Caco-2 (cell line): ENCODE measurements around the gene C5orf15. TPM values are rescaled to one million over a fixed set of nuclear protein-coding genes. Genes with fewer than 3 reads are reported as not detected.

ENCODE experiments used
- BruUV-seq: library from RNA; stranded (reverse); fragments of 400-500 nt; replicated peaks from 2 replicates; lab custom pipeline; 2021; lab: Mats Ljungman, UMichigan
- CTCF ChIA-PET: fragments of 300-600 bp; sonication (Branson Sonifier 250); formaldehyde crosslinking; loops from one replicate; lab custom pipeline; 2022; ENCODE audit warnings: antibody characterized with exemption; lab: Charles Lee
- POLR2A ChIA-PET: fragments of 300-600 bp; sonication (Branson Sonifier 250); formaldehyde crosslinking; loops from one replicate; lab custom pipeline; 2022; ENCODE audit warnings: antibody characterized with exemption; lab: Charles Lee
- DNase-seq, 2 experiments: peaks; one replicate each; pipeline versions ENCODE4 v3.0.0 to v3.0.0-alpha.2; 2020 to 2022
- H3K27me3 ChIP-seq: replicated peaks from 2 replicates; pipeline ENCODE4 v1.6.0; 2011; ENCODE audit warnings: low read length; ENCODE audit not compliant: control insufficient read depth, insufficient read depth
- H3K36me3 ChIP-seq: 2 replicates; pipeline ENCODE4 v1.5.1; 2011; ENCODE audit warnings: low read length; ENCODE audit not compliant: control insufficient read depth, insufficient read depth
- H3K4me1 ChIP-seq: fragments of 250-450 bp; sonication (Bioruptor Pico); 2 replicates; pipeline ENCODE4 v1.5.1; 2020; ENCODE audit warnings: mild to moderate bottlenecking
- H3K4me3 ChIP-seq: 2 replicates; pipeline ENCODE4 v1.5.1; 2011; ENCODE audit warnings: low read depth, mild to moderate bottlenecking, control low read depth, low read length
- H3K9me3 ChIP-seq: fragments of 250-450 bp; sonication (Bioruptor Pico); 2 replicates; pipeline ENCODE4 v1.5.1; 2020; ENCODE audit warnings: mild to moderate bottlenecking, moderate library complexity
- H3K27ac Mint-ChIP-seq: one replicate; pipeline ENCODE4 v1.8.0; 2022; ENCODE audit warnings: mixed read lengths; ENCODE audit not compliant: unreplicated experiment
- H3K27me3 Mint-ChIP-seq: one replicate; pipeline ENCODE4 v1.8.0; 2022; ENCODE audit warnings: mixed read lengths; ENCODE audit not compliant: insufficient read depth, unreplicated experiment
- H3K36me3 Mint-ChIP-seq: one replicate; pipeline ENCODE4 v1.8.0; 2022; ENCODE audit warnings: mild to moderate bottlenecking, mixed read lengths; ENCODE audit not compliant: insufficient read depth, unreplicated experiment
- H3K4me1 Mint-ChIP-seq: one replicate; pipeline ENCODE4 v1.8.0; 2022; ENCODE audit warnings: low read depth, mixed read lengths; ENCODE audit not compliant: unreplicated experiment
- H3K4me3 Mint-ChIP-seq: one replicate; pipeline ENCODE4 v1.8.0; 2022; ENCODE audit warnings: mild to moderate bottlenecking, moderate library complexity, mixed read lengths; ENCODE audit not compliant: unreplicated experiment
- H3K9me3 Mint-ChIP-seq: one replicate; pipeline ENCODE4 v1.8.0; 2022; ENCODE audit warnings: mixed read lengths; ENCODE audit not compliant: unreplicated experiment
- CTCF ChIP-seq, 2 experiments: fragments of 200-600 bp in 1 of 2; IDR thresholded peaks; 1 replicate in 1 of 2; 2 replicates in 1 of 2; pipeline versions ENCODE4 v1.5.1 to v1.8.0; 2011 to 2022; ENCODE audit warnings: antibody characterized with exemption in 1 of 2, control low read depth in 1 of 2, inconsistent platforms in 1 of 2, low read depth in 1 of 2, low read length in 1 of 2, mild to moderate bottlenecking in 1 of 2, moderate library complexity in 1 of 2; ENCODE audit not compliant: insufficient read depth in 1 of 2, severe bottlenecking in 1 of 2, unreplicated experiment in 1 of 2
- intact Hi-C: fragments of 100-400 bp; cut with micrococcal nuclease; formaldehyde crosslinking; loops from one replicate; pipeline ENCODE4 v1.10.0; 2022; ENCODE audit not compliant: unreplicated experiment
- total RNA-seq: library from RNA; stranded (reverse); gene quantifications from 2 replicates; pipeline ENCODE4 v1.2.3, GENCODE V29; 2022

Gene C5orf15
- total RNA-seq, 1 experiment from 2014 or later, result 35.6 TPM

- no peaks in the 10 kb centered on the region for H3K9me3 ChIP-seq
- Mint-ChIP-seq H3K4me1 (peaks cover 7% of the 10 kb centered on the region), H3K27ac (no peak overlapping the region), H3K4me3 (no peak overlapping the region), H3K9me3 (peaks cover 17% of the 10 kb centered on the region), H3K36me3 (no peaks in the 10 kb centered on the region), H3K27me3 (no peaks in the 10 kb centered on the region)
- POLR2A ChIA-PET, result no interaction called here
- H3K4me3 ChIP-seq, result no peak overlapping the region
- H3K4me1 ChIP-seq, result peaks cover 22% of the 10 kb centered on the region
- BruUV-seq, result no TSS peak
- CTCF ChIA-PET, result no interaction called here
- H3K27me3 ChIP-seq, result no peaks in the 10 kb centered on the region
- DNase-seq, result no peak
- intact Hi-C loops, result no loop called here
- H3K36me3 ChIP-seq, result no peaks in the 10 kb centered on the region
- TF ChIP-seq CTCF (IDR thresholded peaks at IDR 0.05; ENCODE audit: insufficient read depth in 1 of 2, low read depth in 1 of 2, low read length in 1 of 2, severe bottlenecking in 1 of 2, unreplicated experiment in 1 of 2), result no peak
These were observed 32.8 kb downstream of the C5orf15 start for GRCh38 chr5:133935667-133935940.

- Mint-ChIP-seq H3K27ac (no peak overlapping the region), H3K9me3 (peaks cover 17% of the 10 kb centered on the region), H3K4me1 (peaks cover 7% of the 10 kb centered on the region), H3K27me3 (no peaks in the 10 kb centered on the region), H3K4me3 (no peak overlapping the region), H3K36me3 (no peaks in the 10 kb centered on the region)
- CTCF ChIA-PET, result no interaction called here
- intact Hi-C loops, result no loop called here
- BruUV-seq, result no TSS peak
- Histone ChIP-seq H3K36me3 (no peaks in the 10 kb centered on the region), H3K27me3 (no peaks in the 10 kb centered on the region), H3K9me3 (no peaks in the 10 kb centered on the region), H3K4me3 (no peak overlapping the region), H3K4me1 (peaks cover 22% of the 10 kb centered on the region)
- POLR2A ChIA-PET, result no interaction called here
- DNase-seq, result no peak
- no peak for TF ChIP-seq CTCF (IDR thresholded peaks at IDR 0.05; ENCODE audit: insufficient read depth in 1 of 2, low read depth in 1 of 2, low read length in 1 of 2, severe bottlenecking in 1 of 2, unreplicated experiment in 1 of 2)
These were observed 33.4 kb downstream of the C5orf15 start for GRCh38 chr5:133934822-133935666.

GRCh38 chr5:133934311-133934710 is 34.1 kb downstream of the C5orf15 start:
- TF ChIP-seq CTCF (IDR thresholded peaks at IDR 0.05; ENCODE audit: insufficient read depth in 1 of 2, low read depth in 1 of 2, low read length in 1 of 2, severe bottlenecking in 1 of 2, unreplicated experiment in 1 of 2), result no peak
- Mint-ChIP-seq H3K27ac (no peak overlapping the region), H3K9me3 (peaks cover 17% of the 10 kb centered on the region), H3K4me3 (no peak overlapping the region), H3K4me1 (peaks cover 7% of the 10 kb centered on the region), H3K36me3 (no peaks in the 10 kb centered on the region), H3K27me3 (no peaks in the 10 kb centered on the region)
- H3K4me3 ChIP-seq, result no peak overlapping the region
- H3K27me3 ChIP-seq, result no peaks in the 10 kb centered on the region
- intact Hi-C loops, result no loop called here
- no peak for DNase-seq
- ChIA-PET POLR2A (no interaction called here), CTCF (no interaction called here)
- H3K9me3 ChIP-seq, result no peaks in the 10 kb centered on the region
- BruUV-seq, result no TSS peak
- H3K4me1 ChIP-seq, result peaks cover 21% of the 10 kb centered on the region
- no peaks in the 10 kb centered on the region for H3K36me3 ChIP-seq
